ENCODE results near the gene PCSK6. TPM values are rescaled to one million over a fixed set of nuclear protein-coding genes. Genes with fewer than 3 reads are reported as not detected.

PCSK6 gene
- polyA plus RNA-seq, 3 donors = 0.05 to 0.10 TPM; not detected in 1

DNA sequence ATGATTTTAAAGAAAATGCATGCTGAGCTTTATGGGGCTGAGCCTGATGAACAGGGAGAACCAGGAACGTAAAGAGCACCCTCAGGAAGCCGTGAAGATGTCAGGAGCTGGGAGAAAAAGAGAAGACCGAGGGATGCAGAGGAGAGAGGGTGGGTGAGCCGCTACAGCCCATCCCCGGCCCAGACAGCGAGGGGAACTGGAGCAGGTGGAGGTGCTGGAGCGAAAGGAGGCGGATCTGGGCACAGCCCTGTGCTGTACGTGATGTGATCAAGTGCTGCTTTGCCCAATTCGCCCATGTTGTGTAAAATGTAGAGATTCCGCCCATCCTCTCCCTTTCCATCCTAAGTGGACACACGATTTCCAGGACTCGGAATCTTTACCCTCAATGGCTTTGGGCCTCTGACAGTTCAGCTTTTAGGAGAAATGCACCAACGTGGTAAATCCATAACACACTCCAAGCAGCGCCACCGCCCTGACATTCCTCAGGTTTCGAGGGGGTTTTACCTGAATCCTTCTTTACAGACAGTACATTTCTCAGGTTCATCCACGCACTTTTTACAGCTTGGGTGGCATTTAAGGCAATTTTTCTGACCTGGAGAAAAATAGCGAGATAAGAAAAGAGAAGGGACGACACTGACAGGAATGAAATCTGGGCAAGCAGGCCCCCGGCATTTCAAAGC lies 167.4 kb downstream of the PCSK6 start:
- Histone ChIP-seq H3K27me3 (ENCODE audit: control insufficient read depth in 2 of 2, insufficient read depth in 2 of 2, low read length in 2 of 2) (peaks cover 0 to 14% of the 10 kb centered on the region in 2 donors), H3K79me2 (ENCODE audit: insufficient read depth, low read length) (no peaks in the 10 kb centered on the region), H3K4me3 (replicated peaks in 1 of 3; ENCODE audit: low read depth in 2 of 3, low read length in 3 of 3) (no peak overlapping the region), H3K27ac (ENCODE audit: low read depth in 1 of 2, low read length in 2 of 2) (no peak overlapping the region), H3K4me1 (ENCODE audit: control insufficient read depth in 1 of 2, insufficient read depth in 2 of 2, low read length in 2 of 2) (peaks cover 11 to 12% of the 10 kb centered on the region in 2 donors), H3K36me3 (replicated peaks in 1 of 2; ENCODE audit: control insufficient read depth in 1 of 2, insufficient read depth in 2 of 2, low read length in 2 of 2) (no peaks in the 10 kb centered on the region), H3K9ac (ENCODE audit: insufficient read depth, low read length, poor library complexity, severe bottlenecking) (no peak overlapping the region), H2AFZ (ENCODE audit: insufficient read depth, low read depth, low read length, poor library complexity, severe bottlenecking) (no peak overlapping the region), H3K9me3 (replicated peaks in 1 of 2; ENCODE audit: control insufficient read depth in 1 of 2, insufficient read depth in 1 of 2, low read length in 2 of 2) (no peaks in the 10 kb centered on the region), H3K4me2 (replicated peaks; ENCODE audit: extremely low read depth, low read length, poor library complexity, severe bottlenecking) (no peak overlapping the region), H4K20me1 (ENCODE audit: insufficient read depth, low read length) (no peaks in the 10 kb centered on the region)
- Mint-ChIP-seq H3K36me3 (peaks cover 0 to 2% of the 10 kb centered on the region in 2 donors), H3K4me1 (peaks cover 16% of the 10 kb centered on the region), H3K9me3 (peaks cover 0 to 5% (median 2%) of the 10 kb centered on the region in 7 donors), H3K27me3 (ENCODE audit: low read depth in 3 of 3) (peaks cover 23 to 47% (median 28%) of the 10 kb centered on the region in 3 donors), H3K27ac (no peak overlapping the region), H3K4me3 (peak overlapping the region in 1 of 2 donors; percentile 17)
- WGBS (ENCODE audit: insufficient coverage) = 97% methylated on average over 15 of the region's 21 CpGs
- DNase-seq = no peak
- TF ChIP-seq, protein P1, sequence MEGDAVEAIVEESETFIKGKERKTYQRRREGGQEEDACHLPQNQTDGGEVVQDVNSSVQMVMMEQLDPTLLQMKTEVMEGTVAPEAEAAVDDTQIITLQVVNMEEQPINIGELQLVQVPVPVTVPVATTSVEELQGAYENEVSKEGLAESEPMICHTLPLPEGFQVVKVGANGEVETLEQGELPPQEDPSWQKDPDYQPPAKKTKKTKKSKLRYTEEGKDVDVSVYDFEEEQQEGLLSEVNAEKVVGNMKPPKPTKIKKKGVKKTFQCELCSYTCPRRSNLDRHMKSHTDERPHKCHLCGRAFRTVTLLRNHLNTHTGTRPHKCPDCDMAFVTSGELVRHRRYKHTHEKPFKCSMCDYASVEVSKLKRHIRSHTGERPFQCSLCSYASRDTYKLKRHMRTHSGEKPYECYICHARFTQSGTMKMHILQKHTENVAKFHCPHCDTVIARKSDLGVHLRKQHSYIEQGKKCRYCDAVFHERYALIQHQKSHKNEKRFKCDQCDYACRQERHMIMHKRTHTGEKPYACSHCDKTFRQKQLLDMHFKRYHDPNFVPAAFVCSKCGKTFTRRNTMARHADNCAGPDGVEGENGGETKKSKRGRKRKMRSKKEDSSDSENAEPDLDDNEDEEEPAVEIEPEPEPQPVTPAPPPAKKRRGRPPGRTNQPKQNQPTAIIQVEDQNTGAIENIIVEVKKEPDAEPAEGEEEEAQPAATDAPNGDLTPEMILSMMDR (IDR thresholded peaks at IDR 0.05) = no peak
- intact Hi-C loops (cut with micrococcal nuclease) = no loop called here

DNA sequence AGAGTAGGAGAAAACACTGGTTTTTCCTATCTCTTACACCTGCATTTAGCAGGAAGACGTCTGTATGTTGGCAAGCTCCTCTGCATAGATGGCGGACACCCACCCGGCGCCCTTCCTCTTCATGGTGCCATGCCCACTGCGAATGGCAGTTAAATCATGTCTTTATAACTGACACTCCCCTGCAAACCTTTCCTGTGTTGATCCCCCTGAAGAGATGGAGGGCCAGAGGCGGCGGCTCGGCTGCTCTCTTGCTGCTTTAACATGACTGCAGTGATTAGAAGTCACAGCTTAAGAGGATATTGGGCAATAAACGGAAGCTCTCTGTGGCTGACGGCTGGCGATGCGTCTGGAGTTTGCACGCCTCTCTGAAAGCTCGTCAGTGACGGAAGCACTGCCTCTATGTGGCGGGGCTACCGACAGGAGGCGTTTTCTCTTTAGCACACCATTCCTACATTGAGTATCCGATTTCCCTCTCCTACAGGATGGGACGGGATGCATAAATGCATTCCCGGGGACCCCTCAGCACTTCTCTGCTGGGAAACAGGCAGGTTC lies 168.9 kb downstream of the PCSK6 start:
- peak; percentile 92 to 99 (median 94) for DNase-seq
- H3K36me3 ChIP-seq (replicated peaks in 1 of 2; ENCODE audit: control insufficient read depth in 1 of 2, insufficient read depth in 2 of 2, low read length in 2 of 2) = no peaks in the 10 kb centered on the region
- H3K4me1 Mint-ChIP-seq = peaks cover 16% of the 10 kb centered on the region
- no peaks in the 10 kb centered on the region for H3K79me2 ChIP-seq (ENCODE audit: insufficient read depth, low read length)
- peak overlapping the region; percentile 73 to 95 for H3K4me3 Mint-ChIP-seq
- no peaks in the 10 kb centered on the region for H4K20me1 ChIP-seq (ENCODE audit: insufficient read depth, low read length)
- H3K27ac Mint-ChIP-seq = peak overlapping the region; percentile 79 to 92 (median 88)
- peaks cover 0 to 2% of the 10 kb centered on the region in 2 donors for H3K36me3 Mint-ChIP-seq
- no peaks in the 10 kb centered on the region for H3K9me3 ChIP-seq (replicated peaks in 1 of 2; ENCODE audit: control insufficient read depth in 1 of 2, insufficient read depth in 1 of 2, low read length in 2 of 2)
- H2AFZ ChIP-seq (ENCODE audit: insufficient read depth, low read depth, low read length, poor library complexity, severe bottlenecking) = peak overlapping the region; percentile 77
- peaks cover 0 to 5% (median 2%) of the 10 kb centered on the region in 7 donors for H3K9me3 Mint-ChIP-seq
- peaks cover 11 to 12% of the 10 kb centered on the region in 2 donors for H3K4me1 ChIP-seq (ENCODE audit: control insufficient read depth in 1 of 2, insufficient read depth in 2 of 2, low read length in 2 of 2)
- peaks cover 20 to 52% (median 28%) of the 10 kb centered on the region in 3 donors for H3K27me3 Mint-ChIP-seq (ENCODE audit: low read depth in 3 of 3)
- TF ChIP-seq, protein P1 (IDR thresholded peaks at IDR 0.05) = peak; percentile 81
- H3K9ac ChIP-seq (ENCODE audit: insufficient read depth, low read length, poor library complexity, severe bottlenecking) = peak overlapping the region; percentile 54
- 3% methylated on average over 18 of the region's 21 CpGs for WGBS (ENCODE audit: insufficient coverage)
- peak overlapping the region; percentile 68 for H3K4me2 ChIP-seq (replicated peaks; ENCODE audit: extremely low read depth, low read length, poor library complexity, severe bottlenecking)
- H3K4me3 ChIP-seq (replicated peaks in 1 of 3; ENCODE audit: low read depth in 2 of 3, low read length in 3 of 3) = peak overlapping the region in 2 of 3 experiments; percentile 21 to 67
- intact Hi-C loops (cut with micrococcal nuclease) = no loop called here
- H3K27ac ChIP-seq (ENCODE audit: low read depth in 1 of 2, low read length in 2 of 2) = peak overlapping the region; percentile 28 to 92
- peaks cover 0 to 14% of the 10 kb centered on the region in 2 donors for H3K27me3 ChIP-seq (ENCODE audit: control insufficient read depth in 2 of 2, insufficient read depth in 2 of 2, low read length in 2 of 2)

Data from CD14-positive monocyte (primary cell).